GM21619 (cell line): Measurements from ENCODE around the gene MAPK8.
"Not testable (repeated sequence)": the region's sequence is repeated elsewhere in the genome, so short reads cannot be mapped to it uniquely, and the experiment has no call there.

Experiments
- ATAC-seq: cut with Tn5 transposase; IDR thresholded peaks from one replicate; pipeline ENCODE4 v1.9.1; 2021; ENCODE audit not compliant: unreplicated experiment

The MAPK8 gene

DNA sequence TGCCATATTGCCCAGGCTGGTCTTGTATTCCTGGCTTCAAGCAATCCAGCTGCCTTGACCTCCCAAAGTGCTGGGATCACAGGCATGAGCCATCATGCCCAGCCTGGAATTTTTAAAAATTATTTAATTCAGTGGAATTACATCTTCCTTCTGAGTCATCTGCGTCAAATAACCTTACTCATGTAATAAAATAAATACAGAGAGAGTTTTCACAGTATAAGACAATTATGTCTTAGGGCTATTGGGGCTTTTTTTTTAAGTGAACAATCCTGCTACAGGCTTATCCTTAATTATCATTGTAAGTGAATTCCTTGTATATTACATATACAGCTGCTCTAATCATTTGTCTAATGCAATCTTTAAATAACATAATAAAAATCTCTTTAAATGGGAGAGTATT is 108.3 kb downstream of the MAPK8 start:
- no peak for ATAC-seq

DNA sequence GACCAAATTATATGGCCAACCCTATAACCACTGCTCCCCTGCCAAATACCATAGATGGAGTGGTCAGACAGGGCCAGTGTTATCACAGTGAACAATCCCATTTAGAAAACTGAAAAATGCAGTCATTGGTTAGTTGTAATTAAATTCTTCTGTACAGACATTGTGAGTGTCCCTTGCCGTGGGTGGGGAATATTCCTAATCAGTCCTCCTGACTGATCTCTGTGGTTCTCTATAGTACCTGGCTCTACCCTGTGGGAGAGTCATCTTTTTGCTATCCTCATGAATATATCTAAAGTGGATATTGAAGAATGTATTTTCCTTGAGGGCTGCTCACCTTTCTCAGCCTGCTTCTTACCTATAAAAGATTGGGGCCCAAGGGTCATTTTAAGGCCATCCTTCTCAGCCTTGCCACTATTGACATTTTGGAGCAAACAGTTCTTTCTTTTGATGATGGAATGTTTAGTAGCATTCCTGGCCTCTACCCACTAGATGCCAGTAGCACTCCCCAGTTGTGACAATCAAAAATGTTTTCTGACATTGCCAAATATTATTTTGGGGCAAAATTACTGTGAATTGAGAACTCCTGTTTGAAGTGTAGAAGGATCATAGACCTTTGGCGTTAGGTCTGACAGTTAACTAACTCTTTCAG is 110.2 kb downstream of the MAPK8 start:
- no peak for ATAC-seq

- ATAC-seq: no peak
Observed at GRCh38 chr10:48417374-48417773, 110.9 kb downstream of the MAPK8 start.

- ATAC-seq: no peak
Observed at GRCh38 chr10:48418189-48418788, 111.8 kb downstream of the MAPK8 start.

DNA sequence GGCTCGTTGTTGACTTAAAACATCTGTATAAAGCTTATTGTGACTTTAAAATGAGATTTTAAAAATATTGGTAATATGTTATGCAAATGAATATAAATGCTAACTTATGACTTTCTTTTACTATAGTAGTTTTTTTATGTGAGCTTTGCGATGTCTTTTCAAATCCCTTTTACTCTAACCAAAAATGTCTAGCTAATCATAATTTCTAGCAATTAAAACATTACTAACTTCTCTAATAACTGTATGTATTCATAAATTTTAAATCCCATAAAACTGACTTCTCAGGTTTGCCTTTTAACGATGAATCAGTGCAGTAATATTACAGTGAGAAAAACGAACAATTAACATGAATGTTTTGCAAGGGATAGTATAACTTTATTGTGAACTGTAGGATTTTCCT is 113.2 kb downstream of the MAPK8 start:
- no peak for ATAC-seq

GRCh38 chr10:48421862-48422261 is 115.4 kb downstream of the MAPK8 start:
- not testable (repeated sequence) for ATAC-seq

DNA sequence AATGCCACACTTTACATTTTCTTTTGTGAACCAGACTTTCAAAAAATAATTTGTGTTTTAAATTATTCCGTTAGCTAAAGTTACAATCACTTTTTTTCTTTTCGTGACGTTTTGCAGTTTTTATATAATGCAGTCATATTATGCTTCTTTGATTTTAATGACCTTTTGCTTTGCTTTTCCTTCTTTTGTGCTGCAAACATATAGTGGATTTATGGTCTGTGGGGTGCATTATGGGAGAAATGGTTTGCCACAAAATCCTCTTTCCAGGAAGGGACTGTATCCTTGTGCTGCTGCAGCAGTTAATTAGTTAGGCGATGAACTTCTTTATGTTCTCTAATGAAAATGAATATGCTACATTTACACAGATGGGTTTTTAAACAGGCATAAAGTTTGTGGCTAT is 117.4 kb downstream of the MAPK8 start:
- ATAC-seq: no peak

- no peak for ATAC-seq
Observed at GRCh38 chr10:48428896-48429295, 122.4 kb downstream of the MAPK8 start.

- ATAC-seq: no peak
Observed at GRCh38 chr10:48429309-48429708, 122.8 kb downstream of the MAPK8 start.

GRCh38 chr10:48430402-48430993 is 124.0 kb downstream of the MAPK8 start:
- ATAC-seq: no peak

DNA sequence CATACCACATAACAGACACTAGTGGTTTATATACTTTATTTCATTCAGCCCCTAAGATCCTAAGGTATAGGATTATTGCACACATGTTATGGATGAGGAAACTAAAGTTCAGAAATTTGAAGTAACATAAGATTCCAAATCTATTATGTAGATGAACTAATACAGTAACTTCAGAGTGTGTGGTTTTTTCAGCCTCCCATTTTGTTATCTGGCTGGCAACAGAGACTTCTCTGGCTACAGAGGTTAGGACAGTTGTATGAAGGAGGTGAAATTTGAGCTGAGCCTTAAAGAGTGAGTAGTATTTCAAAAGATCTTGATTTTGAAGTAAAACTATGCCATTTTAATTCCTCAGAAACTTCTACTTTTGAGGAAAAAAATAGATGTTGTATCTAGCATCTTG is 125.4 kb downstream of the MAPK8 start:
- ATAC-seq: no peak

DNA sequence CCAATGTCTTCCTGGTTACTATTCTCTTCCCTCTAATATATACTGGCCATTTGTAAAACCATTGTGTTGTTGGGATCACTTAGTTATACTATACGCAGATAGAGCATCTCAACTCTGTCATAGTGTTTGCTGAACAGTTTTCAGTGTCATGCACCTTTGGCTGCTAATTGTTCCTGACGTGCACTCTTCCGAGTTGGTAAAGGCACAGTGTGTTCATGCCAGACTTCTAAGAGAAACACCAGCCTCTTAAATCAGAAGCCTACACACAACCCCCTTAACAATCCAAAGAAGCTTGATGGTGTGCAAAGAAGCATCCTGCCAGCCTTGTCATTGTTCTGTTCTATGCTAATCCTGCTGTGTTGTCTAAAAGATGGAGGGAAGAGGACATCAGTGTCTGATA is 131.1 kb downstream of the MAPK8 start:
- no peak for ATAC-seq

- no peak for ATAC-seq
Observed at GRCh38 chr10:48439031-48439430, 132.6 kb downstream of the MAPK8 start.

GRCh38 chr10:48439581-48440041 is 133.1 kb downstream of the MAPK8 start:
- no peak for ATAC-seq

- ATAC-seq: no peak
Observed at GRCh38 chr10:48440771-48441170, 134.3 kb downstream of the MAPK8 start.

DNA sequence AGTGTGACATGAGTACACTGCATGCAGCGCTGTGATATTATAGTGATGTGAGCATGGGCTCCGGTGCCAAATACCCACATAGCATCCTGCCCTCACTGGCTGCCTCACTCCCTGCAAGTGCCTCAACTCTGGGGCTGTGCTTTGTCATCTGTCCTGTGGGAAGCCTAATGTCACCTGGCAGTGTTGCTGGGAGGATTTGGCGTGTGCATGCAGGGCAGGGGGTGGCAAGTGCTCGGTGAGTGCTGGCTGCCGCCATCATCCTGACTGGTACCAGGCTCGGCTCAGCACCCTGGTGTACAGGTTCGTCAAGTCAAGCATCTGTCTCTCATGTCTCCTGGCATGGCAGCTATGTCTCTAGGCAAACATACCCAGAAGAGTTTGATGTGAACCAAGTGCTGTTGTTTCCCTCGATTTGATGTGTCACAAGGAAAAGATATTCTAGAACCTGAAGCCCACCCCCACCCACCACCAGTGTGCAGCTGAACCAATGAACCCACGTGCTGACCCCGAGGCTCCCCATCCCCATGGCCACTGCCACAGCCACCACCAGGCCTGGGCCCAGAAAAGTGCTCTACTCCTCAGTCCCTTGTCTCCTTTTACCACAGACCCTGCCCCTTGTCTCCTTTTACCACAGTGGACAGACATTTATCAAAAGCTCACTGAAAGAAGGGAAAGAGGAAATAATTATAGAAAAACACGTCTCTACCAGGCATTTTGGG is 135.8 kb downstream of the MAPK8 start:
- ATAC-seq: no peak

DNA sequence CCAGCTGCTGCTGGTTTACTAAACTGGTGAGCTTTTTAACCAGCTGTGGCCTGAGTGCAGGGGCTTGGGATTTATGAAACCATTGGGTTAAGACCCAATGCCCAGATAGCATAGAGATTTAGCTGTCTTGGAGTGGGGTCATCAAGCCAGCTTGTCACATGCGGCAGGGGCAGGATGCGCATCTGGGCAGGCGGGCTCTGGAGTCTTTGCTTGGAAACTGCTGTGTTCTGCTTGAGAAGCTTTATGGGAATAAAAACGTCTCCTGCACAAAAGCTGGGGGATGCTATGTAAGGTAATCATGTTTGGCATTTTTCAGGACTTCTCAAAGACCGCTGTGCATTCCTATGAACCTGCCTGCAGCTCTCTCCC is 136.3 kb downstream of the MAPK8 start:
- ATAC-seq: no peak

- no peak for ATAC-seq
Observed at GRCh38 chr10:48444266-48444665, 137.8 kb downstream of the MAPK8 start.

- no peak for ATAC-seq
Observed at GRCh38 chr10:48444861-48445841, 138.7 kb downstream of the MAPK8 start.

DNA sequence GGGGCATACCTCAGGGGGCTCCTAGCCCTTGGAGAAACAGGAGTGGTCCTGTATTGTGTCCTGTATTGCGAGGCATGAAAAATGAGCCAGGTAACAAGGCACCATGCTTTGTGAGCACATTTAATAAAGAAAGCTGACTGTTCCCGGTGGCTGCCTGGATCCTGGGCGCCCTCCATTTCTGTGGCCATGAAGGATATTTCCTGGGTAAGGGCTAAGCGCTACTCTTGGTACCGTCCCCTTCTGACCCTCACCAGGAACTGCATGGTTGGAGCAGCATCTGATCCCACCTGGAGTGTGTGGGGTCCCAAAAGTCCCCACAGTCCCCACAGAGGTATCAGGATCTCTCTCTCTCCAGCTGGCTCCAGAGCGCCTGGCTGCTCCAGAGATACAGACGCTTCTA is 139.5 kb downstream of the MAPK8 start:
- ATAC-seq: no peak

- ATAC-seq: no peak
Observed at GRCh38 chr10:48446785-48447184, 140.3 kb downstream of the MAPK8 start.
